GM12872 (cell line): ENCODE measurements around the gene JMJD1C.

Source experiments
- TF ChIP-seq, protein P1 (sequence below): IDR thresholded peaks from 3 replicates; pipeline ENCODE4 v1.5.1; 2011; ENCODE audit warnings: low read depth, mild to moderate bottlenecking, low read length, moderate library complexity; ENCODE audit not compliant: insufficient read depth

The JMJD1C gene

DNA sequence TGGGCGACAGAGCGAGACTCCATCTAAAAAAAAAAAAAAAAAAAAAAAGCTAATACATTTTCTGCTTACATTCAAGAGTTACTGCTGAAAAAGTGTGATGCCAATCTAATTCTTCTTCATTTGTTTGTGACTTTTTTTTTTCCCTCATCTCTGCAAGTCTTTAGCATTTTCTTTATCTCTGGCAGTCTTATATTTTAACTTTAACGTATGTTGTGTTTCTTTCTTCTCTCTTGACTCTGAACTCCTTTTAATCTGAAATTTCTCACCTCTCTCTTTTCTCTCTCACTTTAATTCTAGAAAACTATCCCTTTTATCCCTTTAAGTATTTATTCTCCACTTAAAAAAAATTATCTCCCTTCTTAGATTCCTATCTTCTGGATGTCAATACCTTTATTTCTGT is 146.5 kb downstream of the JMJD1C start:
- TF ChIP-seq, protein P1, sequence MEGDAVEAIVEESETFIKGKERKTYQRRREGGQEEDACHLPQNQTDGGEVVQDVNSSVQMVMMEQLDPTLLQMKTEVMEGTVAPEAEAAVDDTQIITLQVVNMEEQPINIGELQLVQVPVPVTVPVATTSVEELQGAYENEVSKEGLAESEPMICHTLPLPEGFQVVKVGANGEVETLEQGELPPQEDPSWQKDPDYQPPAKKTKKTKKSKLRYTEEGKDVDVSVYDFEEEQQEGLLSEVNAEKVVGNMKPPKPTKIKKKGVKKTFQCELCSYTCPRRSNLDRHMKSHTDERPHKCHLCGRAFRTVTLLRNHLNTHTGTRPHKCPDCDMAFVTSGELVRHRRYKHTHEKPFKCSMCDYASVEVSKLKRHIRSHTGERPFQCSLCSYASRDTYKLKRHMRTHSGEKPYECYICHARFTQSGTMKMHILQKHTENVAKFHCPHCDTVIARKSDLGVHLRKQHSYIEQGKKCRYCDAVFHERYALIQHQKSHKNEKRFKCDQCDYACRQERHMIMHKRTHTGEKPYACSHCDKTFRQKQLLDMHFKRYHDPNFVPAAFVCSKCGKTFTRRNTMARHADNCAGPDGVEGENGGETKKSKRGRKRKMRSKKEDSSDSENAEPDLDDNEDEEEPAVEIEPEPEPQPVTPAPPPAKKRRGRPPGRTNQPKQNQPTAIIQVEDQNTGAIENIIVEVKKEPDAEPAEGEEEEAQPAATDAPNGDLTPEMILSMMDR = no peak

DNA sequence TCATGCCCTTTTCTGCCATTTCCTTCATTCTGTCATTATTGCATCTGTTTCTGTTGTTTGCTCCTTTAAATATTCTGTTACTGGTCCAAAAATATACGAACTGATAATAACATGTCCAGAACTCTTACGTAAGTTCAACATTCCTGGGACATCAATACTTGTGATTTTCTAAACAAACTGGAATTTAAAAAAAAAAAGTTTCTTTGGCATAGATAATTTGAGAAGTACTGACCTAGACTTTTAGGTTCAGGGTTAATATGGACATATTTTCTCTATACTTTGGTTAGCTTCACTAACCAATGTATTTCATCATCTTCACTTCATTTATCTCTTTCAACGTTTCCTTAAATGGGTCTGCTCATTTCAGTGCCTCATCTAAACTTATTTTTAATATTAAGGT is 147.3 kb downstream of the JMJD1C start:
- TF ChIP-seq, protein P1 = no peak

DNA sequence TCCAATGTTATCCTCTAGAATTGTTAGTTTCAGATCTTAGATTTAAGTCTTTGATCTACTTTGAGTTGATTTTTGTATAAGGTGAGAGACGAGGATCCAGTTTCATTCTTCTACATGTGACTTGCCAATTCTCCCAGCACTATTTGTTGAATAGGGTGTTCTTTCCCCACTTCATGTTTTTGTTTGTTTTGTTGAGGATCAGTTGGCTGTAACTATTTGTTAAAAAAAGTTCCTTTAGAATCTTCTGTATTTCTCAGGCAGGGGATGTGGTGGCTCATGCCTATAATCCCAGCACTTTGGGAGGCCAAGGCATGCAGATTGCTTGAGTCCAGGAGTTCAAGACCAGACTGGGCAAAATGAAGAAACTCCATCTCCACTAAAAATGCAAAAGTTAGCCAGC is 151.8 kb downstream of the JMJD1C start:
- TF ChIP-seq, protein P1 = no peak

DNA sequence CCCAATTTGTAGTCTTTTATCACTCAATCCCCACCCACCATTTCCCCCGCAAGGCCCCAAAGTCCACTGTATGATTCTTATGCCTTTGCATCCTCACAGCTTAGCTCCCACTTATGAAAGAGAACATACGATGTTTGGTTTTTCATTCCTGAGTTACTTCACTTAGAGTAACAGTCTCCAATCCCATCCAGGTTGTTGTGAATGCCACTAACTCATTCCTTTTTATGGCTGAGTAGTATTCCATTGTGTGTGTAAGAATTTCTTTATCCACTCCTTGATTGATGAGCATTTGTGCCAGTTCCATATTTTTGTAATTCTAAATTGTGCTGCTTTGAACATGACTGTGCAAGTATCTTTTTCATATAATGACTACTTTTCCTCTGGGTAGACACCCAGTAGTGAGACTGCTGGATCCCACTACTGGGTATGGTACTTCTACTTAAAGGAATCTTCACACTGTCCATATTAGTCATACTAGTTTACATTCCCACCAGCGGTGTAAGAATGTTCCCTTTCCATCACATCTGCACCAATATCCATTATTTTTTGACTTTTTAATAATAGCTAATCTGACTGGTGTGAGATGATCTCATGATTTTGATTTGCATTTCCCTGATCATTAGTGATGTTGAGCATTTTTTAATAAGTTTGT is 152.6 kb downstream of the JMJD1C start:
- TF ChIP-seq, protein P1 = no peak

DNA sequence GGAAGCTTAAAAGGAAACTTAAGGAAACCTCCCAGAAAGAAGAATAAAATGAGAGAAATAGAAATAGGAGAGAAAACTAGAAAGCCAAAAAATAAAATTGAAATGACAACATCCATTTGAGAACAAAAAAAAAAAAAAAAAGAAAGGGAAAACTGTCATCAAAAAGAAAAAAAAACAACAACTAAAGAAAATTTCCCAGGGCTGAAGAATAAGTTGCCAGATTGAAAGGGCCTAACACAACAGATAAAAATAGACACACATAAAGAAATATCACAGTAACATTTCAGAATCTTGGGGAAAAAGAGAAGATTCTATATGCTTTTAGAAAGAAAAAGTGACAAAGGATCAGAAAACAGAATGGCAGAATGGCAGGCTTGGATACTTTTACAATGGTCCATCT is 157.1 kb downstream of the JMJD1C start:
- TF ChIP-seq, protein P1 = no peak

DNA sequence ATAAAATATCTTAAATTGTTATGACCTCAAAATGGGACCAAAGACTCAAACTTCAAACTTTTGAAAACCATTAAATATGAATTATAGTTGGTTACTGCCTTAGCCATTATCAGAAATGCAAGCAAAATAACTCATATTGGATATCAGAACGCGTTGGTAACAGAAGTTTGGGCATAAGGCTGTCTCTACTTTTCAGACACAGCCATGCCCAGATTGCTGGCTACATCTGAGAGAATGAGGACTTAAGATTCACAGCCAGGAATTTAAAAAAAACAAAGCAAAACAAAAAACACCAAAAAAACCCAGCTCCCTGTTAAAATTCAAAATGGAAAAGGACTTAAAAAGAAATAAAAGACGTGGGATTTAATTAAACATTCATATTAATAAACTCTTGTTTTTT is 161.6 kb downstream of the JMJD1C start:
- TF ChIP-seq, protein P1 = no peak

DNA sequence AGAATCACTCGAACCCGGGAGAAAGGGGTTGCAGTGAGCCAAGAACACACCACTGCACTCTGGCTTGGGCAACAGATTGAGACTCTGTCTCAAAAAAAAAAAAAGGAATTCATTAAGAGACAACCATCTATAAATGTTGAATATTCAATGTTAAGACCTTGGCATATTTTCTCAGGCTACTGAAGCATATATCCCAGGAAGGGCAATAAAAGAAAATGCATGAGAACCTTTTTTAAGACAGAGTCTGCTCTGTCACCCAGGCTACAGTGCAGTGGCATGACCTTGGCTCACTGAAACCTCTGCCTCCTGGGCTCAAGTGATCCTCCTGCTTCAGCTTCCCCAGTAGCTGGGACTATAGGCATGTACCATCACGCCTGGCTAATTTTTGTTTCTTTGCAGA is 165.0 kb downstream of the JMJD1C start:
- TF ChIP-seq, protein P1 = no peak
